ENCODE results near the gene KRTAP12-1.

DNA sequence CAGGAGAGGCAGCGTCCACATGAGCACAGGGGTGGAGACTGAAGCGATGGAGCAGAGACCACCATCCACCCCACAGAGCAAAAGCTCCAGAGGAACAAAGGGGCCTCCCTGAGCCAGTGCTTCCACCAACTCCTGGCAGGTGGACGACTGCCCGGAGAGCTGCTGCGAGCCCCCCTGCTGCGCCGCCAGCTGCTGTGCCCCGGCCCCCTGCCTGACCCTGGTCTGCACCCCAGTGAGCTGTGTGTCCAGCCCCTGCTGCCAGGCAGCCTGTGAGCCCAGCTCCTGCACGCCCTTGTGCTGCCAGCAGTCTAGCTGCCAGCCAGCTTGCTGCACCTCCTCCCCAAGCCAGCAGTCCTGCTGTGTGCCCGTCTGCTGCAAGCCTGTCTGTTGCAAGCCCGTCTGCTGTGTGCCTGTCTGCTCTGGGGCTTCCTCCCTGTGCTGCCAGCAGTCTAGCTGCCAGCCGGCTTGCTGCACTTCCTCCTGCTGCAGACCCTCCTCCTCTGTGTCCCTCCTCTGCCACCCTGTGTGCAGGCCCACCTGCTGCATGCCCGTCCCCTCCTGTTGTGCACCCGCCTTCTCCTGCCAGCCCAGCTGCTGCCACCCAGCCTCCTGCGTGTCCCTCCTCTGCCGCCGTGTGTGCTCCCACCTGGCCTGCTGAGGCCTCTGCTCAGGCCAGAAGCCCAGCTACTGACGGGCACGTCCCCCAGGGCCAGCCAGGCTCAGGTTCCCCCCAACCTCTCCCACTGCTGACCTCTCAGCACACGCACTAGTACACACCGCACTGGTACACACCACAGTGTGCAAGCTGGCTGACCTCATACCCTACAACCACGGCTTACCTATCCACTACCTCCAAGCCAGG is 20.4 kb upstream of the KRTAP12-1 start:
- TF ChIP-seq, protein P1, sequence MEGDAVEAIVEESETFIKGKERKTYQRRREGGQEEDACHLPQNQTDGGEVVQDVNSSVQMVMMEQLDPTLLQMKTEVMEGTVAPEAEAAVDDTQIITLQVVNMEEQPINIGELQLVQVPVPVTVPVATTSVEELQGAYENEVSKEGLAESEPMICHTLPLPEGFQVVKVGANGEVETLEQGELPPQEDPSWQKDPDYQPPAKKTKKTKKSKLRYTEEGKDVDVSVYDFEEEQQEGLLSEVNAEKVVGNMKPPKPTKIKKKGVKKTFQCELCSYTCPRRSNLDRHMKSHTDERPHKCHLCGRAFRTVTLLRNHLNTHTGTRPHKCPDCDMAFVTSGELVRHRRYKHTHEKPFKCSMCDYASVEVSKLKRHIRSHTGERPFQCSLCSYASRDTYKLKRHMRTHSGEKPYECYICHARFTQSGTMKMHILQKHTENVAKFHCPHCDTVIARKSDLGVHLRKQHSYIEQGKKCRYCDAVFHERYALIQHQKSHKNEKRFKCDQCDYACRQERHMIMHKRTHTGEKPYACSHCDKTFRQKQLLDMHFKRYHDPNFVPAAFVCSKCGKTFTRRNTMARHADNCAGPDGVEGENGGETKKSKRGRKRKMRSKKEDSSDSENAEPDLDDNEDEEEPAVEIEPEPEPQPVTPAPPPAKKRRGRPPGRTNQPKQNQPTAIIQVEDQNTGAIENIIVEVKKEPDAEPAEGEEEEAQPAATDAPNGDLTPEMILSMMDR (conservative IDR thresholded peaks at IDR 0.05 in 1 of 2, IDR thresholded peaks at IDR 0.05 in 1 of 2; ENCODE audit: extremely low read depth in 1 of 2, insufficient read depth in 1 of 2, low read depth in 1 of 2, low read length in 2 of 2) = no peak
- TF ChIP-seq EZH2 (IDR thresholded peaks at IDR 0.05; ENCODE audit: borderline replicate concordance, low read length) = no peak
